GM18499 (cell line): ENCODE data around the gene NRG3.
"Not testable (repeated sequence)": the region's sequence is repeated elsewhere in the genome, so short reads cannot be mapped to it uniquely, and the experiment has no call there.

Experiments
- ATAC-seq: cut with Tn5 transposase; IDR thresholded peaks from one replicate; pipeline ENCODE4 v1.9.1; 2021; ENCODE audit warnings: moderate number of reproducible peaks; ENCODE audit not compliant: insufficient read depth, unreplicated experiment

NRG3 gene

DNA sequence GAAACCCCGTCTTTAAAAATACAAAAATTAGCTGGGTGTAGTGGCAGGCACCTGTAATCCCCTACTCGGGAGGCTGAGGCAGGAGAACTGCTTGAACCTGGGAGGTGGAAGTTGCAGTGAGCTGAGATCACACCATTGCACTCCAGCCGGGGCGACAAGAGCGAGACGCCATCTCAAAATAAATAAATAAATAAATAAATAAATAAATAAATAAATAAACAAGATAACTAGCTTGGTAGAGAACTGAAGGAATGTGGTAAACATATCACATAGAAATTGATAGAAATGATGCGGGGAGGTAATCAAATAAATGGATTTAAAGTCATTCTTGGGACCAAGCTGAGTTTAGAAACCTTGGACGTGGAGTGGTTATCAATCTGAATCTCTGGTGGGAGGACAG lies 1131.5 kb downstream of the NRG3 start:
- not testable (repeated sequence) for ATAC-seq

DNA sequence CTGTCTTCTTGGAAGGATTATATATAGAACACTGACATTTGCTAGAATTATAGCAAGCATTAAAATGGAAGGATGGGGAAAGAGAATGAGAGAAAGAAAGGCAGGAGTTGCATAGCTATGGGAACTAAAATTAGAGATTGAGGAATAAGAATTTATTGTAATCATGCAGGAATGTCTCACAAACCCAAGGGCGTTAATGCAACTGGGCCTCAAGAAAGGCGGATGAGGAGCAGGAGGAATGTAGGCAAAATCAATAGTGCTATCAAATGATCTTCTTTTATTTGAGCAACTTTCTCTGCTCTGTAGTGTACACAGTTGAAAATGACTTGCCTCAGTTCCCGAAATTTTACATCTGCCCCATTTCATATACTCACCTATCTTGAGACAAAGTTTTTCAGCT lies 1132.5 kb downstream of the NRG3 start:
- ATAC-seq = no peak

DNA sequence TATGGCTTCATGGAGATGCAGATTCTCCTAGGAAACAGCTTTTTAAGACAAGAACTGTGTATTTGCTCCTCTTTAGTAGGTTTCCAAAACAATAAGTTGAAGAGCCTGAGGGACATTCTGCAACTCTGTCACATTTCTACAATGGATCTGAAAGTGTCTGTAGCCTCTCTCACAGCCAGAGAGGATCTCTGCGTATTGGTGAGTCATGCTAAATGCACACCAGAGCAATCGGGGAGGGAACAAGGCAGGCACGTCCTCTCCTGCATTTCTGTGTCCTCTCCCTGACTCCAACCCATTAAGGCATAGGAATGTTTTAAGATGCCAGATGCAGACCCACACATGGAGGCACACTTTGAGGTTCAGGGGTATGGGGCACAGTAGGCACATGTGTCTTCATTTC lies 1137.9 kb downstream of the NRG3 start:
- no peak for ATAC-seq

DNA sequence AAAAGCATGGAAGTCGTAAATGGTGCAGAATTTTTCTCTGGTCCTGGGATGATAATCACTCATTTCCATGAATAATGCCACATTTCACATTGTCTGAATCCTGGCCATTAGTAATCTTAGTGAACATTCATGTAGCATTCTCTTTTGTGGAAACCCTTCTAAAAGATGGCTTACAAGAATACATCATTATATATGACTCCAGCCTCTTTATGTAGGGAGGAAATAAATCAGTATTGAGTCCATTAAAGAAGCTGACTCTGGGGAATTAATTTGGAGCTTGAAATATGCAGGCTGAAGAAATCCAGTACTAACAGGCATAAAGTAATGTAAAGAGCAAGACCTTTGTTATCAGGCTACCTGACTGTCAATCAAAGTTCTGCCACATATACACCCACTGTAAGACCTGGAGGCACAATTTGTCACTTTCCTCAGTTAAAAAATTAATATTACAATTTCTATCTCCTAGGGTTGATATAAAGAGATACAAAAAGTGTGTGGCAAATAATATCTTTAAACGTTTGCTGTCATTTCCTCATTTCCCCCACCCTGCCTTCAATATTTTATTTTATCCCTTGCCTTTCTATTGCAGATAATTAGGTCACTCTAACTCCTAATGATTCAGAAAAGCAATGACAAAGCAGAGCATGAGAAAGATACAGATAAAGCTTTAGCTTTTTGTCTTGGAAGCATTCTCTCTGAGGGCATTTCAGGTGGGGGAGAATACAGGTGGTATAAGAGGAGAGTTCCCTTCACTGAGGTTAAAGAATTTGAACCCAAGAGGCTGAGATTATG lies 1142.3 kb downstream of the NRG3 start:
- no peak for ATAC-seq

DNA sequence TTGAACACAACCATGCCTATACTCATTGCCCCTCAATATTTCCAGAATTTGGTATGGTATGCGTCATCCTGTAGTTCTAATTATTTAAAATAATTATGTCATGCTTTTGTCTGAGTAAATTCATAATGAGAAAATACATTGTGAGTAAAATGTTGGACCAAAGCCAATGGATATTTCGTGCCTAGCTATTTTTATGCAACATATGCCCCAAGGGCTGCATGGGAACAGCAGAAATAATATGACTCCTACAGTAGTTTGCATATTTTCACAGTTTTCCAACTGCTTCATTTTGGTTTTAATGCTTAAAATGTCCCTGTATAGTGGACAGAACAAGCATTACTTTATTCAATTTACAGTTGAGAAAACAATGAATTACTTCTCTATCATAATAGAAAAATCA lies 1148.7 kb downstream of the NRG3 start:
- no peak for ATAC-seq
